Memory B cell (primary cell): ENCODE results near the gene CLEC4C.
"Not testable (repeated sequence)": the region's sequence is repeated elsewhere in the genome, so short reads cannot be mapped to it uniquely, and the experiment has no call there.

Source experiments
- ATAC-seq: fragments of 150-1000 bp; cut with Tn5 transposase; 2 replicates; pipeline ENCODE4 v1.10.0; 2021; ENCODE audit warnings: low read depth, mild to moderate bottlenecking, moderate library complexity
- DNase-seq, 2 donors: peaks; one replicate each; pipeline ENCODE4 v3.0.0; 2022; ENCODE audit warnings: low spot score in 2 of 2
- H3K27ac Mint-ChIP-seq: one replicate; pipeline ENCODE4 v1.8.0; 2022; ENCODE audit warnings: mild to moderate bottlenecking, moderate library complexity, mixed read lengths
- H3K27me3 Mint-ChIP-seq: one replicate; pipeline ENCODE4 v1.8.0; 2022; ENCODE audit warnings: mixed read lengths
- H3K36me3 Mint-ChIP-seq: one replicate; pipeline ENCODE4 v1.8.0; 2022; ENCODE audit warnings: mild to moderate bottlenecking, mixed read lengths
- H3K4me1 Mint-ChIP-seq: one replicate; pipeline ENCODE4 v1.8.0; 2022; ENCODE audit warnings: mixed read lengths
- H3K4me3 Mint-ChIP-seq: one replicate; pipeline ENCODE4 v1.8.0; 2022; ENCODE audit warnings: mild to moderate bottlenecking, moderate library complexity, mixed read lengths
- H3K9me3 Mint-ChIP-seq: one replicate; pipeline ENCODE4 v1.8.0; 2022; ENCODE audit warnings: mixed read lengths

CLEC4C gene

GRCh38 chr12:7751941-7752922 lies 5.1 kb upstream of the CLEC4C start:
- not testable (repeated sequence) for ATAC-seq, DNase-seq, H3K27me3 Mint-ChIP-seq, H3K36me3 Mint-ChIP-seq, H3K4me3 Mint-ChIP-seq, H3K9me3 Mint-ChIP-seq, H3K27ac Mint-ChIP-seq, H3K4me1 Mint-ChIP-seq

- DNase-seq (no peak), ATAC-seq (no peak)
- Mint-ChIP-seq H3K9me3 (peaks cover 2% of the 10 kb centered on the region), H3K4me3 (no peak overlapping the region), H3K36me3 (peaks cover 3% of the 10 kb centered on the region), H3K27ac (no peak overlapping the region), H3K4me1 (peaks cover 3% of the 10 kb centered on the region), H3K27me3 (peaks cover 5% of the 10 kb centered on the region)
Measured at GRCh38 chr12:7751394-7751793, 4.2 kb upstream of the CLEC4C start.

- Mint-ChIP-seq H3K4me1 (peaks cover 3% of the 10 kb centered on the region), H3K36me3 (peaks cover 3% of the 10 kb centered on the region), H3K9me3 (peaks cover 2% of the 10 kb centered on the region), H3K4me3 (no peak overlapping the region), H3K27me3 (peaks cover 7% of the 10 kb centered on the region), H3K27ac (no peak overlapping the region)
- ATAC-seq (no peak), DNase-seq (no peak)
Measured at GRCh38 chr12:7750350-7750749, 3.2 kb upstream of the CLEC4C start.

GRCh38 chr12:7749442-7749841 lies 2.3 kb upstream of the CLEC4C start:
- Mint-ChIP-seq H3K27me3 (peaks cover 7% of the 10 kb centered on the region), H3K36me3 (peaks cover 3% of the 10 kb centered on the region), H3K9me3 (peaks cover 2% of the 10 kb centered on the region), H3K4me3 (no peak overlapping the region), H3K4me1 (peaks cover 3% of the 10 kb centered on the region), H3K27ac (no peak overlapping the region)
- DNase-seq, result no peak
- ATAC-seq, result no peak

GRCh38 chr12:7748852-7749251 lies 1.7 kb upstream of the CLEC4C start:
- H3K36me3 Mint-ChIP-seq, result peaks cover 3% of the 10 kb centered on the region
- no peak overlapping the region for H3K27ac Mint-ChIP-seq
- no peak for DNase-seq
- H3K9me3 Mint-ChIP-seq, result peaks cover 2% of the 10 kb centered on the region
- peaks cover 7% of the 10 kb centered on the region for H3K27me3 Mint-ChIP-seq
- peaks cover 3% of the 10 kb centered on the region for H3K4me1 Mint-ChIP-seq
- H3K4me3 Mint-ChIP-seq, result no peak overlapping the region
- ATAC-seq, result no peak

GRCh38 chr12:7732993-7733392 lies 14.2 kb downstream of the CLEC4C start:
- Mint-ChIP-seq H3K9me3 (no peaks in the 10 kb centered on the region), H3K36me3 (no peaks in the 10 kb centered on the region), H3K27me3 (peaks cover 4% of the 10 kb centered on the region), H3K27ac (no peak overlapping the region), H3K4me3 (no peak overlapping the region), H3K4me1 (no peaks in the 10 kb centered on the region)
- no peak for ATAC-seq
- no peak for DNase-seq

- no peak overlapping the region for H3K27ac Mint-ChIP-seq
- H3K27me3 Mint-ChIP-seq, result peaks cover 4% of the 10 kb centered on the region
- H3K36me3 Mint-ChIP-seq, result no peaks in the 10 kb centered on the region
- no peaks in the 10 kb centered on the region for H3K4me1 Mint-ChIP-seq
- DNase-seq (no peak), ATAC-seq (no peak)
- H3K9me3 Mint-ChIP-seq, result no peaks in the 10 kb centered on the region
- H3K4me3 Mint-ChIP-seq, result no peak overlapping the region
Measured at GRCh38 chr12:7731486-7731885, 15.7 kb downstream of the CLEC4C start.

- not testable (repeated sequence) for H3K9me3 Mint-ChIP-seq, DNase-seq, H3K36me3 Mint-ChIP-seq, H3K27ac Mint-ChIP-seq, H3K4me3 Mint-ChIP-seq, H3K27me3 Mint-ChIP-seq, ATAC-seq, H3K4me1 Mint-ChIP-seq
Measured at GRCh38 chr12:7730984-7731383, 16.2 kb downstream of the CLEC4C start.

- Mint-ChIP-seq H3K36me3 (no peaks in the 10 kb centered on the region), H3K4me1 (no peaks in the 10 kb centered on the region), H3K9me3 (no peaks in the 10 kb centered on the region), H3K27ac (no peak overlapping the region), H3K27me3 (peaks cover 7% of the 10 kb centered on the region), H3K4me3 (no peak overlapping the region)
- DNase-seq, result no peak
- ATAC-seq, result no peak
Measured at GRCh38 chr12:7729746-7730145, 17.4 kb downstream of the CLEC4C start.

- Mint-ChIP-seq H3K27ac (no peak overlapping the region), H3K4me3 (no peak overlapping the region), H3K9me3 (no peaks in the 10 kb centered on the region), H3K36me3 (no peaks in the 10 kb centered on the region), H3K4me1 (no peaks in the 10 kb centered on the region), H3K27me3 (peaks cover 8% of the 10 kb centered on the region)
- ATAC-seq (no peak), DNase-seq (no peak)
Measured at GRCh38 chr12:7723926-7724325, 23.2 kb downstream of the CLEC4C start.

- Mint-ChIP-seq H3K9me3 (no peaks in the 10 kb centered on the region), H3K27me3 (peaks cover 6% of the 10 kb centered on the region), H3K4me3 (no peak overlapping the region), H3K4me1 (no peaks in the 10 kb centered on the region), H3K36me3 (no peaks in the 10 kb centered on the region), H3K27ac (no peak overlapping the region)
- no peak for DNase-seq
- no peak for ATAC-seq
Measured at GRCh38 chr12:7719946-7720730, 27.0 kb downstream of the CLEC4C start.

GRCh38 chr12:7716381-7716780 lies 30.8 kb downstream of the CLEC4C start:
- H3K27me3 Mint-ChIP-seq, result peaks cover 6% of the 10 kb centered on the region
- no peak for DNase-seq
- ATAC-seq, result no peak

GRCh38 chr12:7712841-7713442 lies 34.2 kb downstream of the CLEC4C start:
- Mint-ChIP-seq H3K4me3 (no peak overlapping the region), H3K4me1 (no peaks in the 10 kb centered on the region), H3K9me3 (no peaks in the 10 kb centered on the region), H3K27me3 (peaks cover 5% of the 10 kb centered on the region), H3K27ac (no peak overlapping the region), H3K36me3 (no peaks in the 10 kb centered on the region)
- DNase-seq (no peak), ATAC-seq (no peak)

More at GRCh38 chr12:7716381-7716780, 30.8 kb downstream of the CLEC4C start:
- no peak overlapping the region for H3K4me3 Mint-ChIP-seq
- H3K4me1 Mint-ChIP-seq, result no peaks in the 10 kb centered on the region
- H3K27ac Mint-ChIP-seq, result no peak overlapping the region
- no peaks in the 10 kb centered on the region for H3K9me3 Mint-ChIP-seq
- no peaks in the 10 kb centered on the region for H3K36me3 Mint-ChIP-seq

GRCh38 chr12:7711133-7711532 lies 36.0 kb downstream of the CLEC4C start, which contains the start of gene DPPA3:
Gene DPPA3 (plus strand): TSS chr12:7711433. CDS start chr12:7711571, 138 bp downstream.
- no peak for ATAC-seq
- no peak for DNase-seq
- Mint-ChIP-seq H3K36me3 (no peaks in the 10 kb centered on the region), H3K27me3 (peaks cover 5% of the 10 kb centered on the region), H3K27ac (no peak within 1 kb of the TSS), H3K4me3 (no peak within 1 kb of the TSS), H3K4me1 (no peaks in the 10 kb centered on the region), H3K9me3 (peaks cover 1% of the 10 kb centered on the region)
